Bone marrow (tissue), 2 donors: ENCODE measurements around the gene PAWR.
"Not testable (repeated sequence)": the region's sequence is repeated elsewhere in the genome, so short reads cannot be mapped to it uniquely, and the experiment has no call there.

Source experiments
- DNase-seq, 2 donors: peaks; one replicate each; lab custom pipeline; 2025; lab: John Stamatoyannopoulos, UW

The PAWR gene

DNA sequence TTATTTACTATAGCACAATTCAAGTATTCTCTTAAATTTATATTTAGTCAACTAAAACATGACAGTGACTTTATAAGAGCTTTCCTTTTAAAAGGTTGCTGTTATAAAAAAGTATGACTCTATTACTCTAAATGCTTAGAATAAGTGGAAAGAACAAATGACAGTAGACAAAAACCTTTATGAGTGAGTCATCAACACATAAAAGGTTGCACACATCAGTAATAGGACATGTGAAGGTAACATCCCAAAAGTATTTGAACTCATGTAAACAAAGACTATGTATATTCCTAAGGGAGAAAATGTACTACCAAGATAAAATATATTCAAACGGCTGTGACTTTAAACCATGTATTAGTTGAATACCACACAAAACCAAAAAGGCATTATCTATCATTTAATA, 98.8 kb downstream of the PAWR start:
- DNase-seq, result no peak

- no peak for DNase-seq
Measured at GRCh38 chr12:79590751-79591150, 100.0 kb downstream of the PAWR start.

- no peak for DNase-seq
Measured at GRCh38 chr12:79587368-79587767, 103.4 kb downstream of the PAWR start.

GRCh38 chr12:79585147-79585546, 105.6 kb downstream of the PAWR start:
- DNase-seq, result no peak

DNA sequence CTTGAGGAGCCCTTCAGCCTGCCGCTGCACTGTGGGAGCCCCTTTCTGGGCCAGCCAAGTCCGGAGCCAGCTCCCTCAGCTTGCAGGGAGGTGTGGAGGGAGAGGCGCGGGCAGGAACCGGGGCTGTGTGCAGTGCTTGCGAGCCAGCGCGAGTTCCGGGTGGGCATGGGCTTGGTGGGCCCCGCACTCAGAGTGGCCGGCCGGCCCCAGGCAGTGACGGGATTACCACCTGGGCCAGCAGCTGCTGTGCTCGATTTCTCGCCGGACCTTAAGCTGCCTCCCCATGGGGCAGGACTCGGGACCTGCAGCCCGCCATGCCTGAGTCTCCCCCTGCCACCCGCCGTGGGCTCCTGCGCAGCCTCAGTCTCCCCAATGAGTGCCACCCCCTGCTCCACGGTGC, 116.9 kb downstream of the PAWR start:
- DNase-seq, result no peak

DNA sequence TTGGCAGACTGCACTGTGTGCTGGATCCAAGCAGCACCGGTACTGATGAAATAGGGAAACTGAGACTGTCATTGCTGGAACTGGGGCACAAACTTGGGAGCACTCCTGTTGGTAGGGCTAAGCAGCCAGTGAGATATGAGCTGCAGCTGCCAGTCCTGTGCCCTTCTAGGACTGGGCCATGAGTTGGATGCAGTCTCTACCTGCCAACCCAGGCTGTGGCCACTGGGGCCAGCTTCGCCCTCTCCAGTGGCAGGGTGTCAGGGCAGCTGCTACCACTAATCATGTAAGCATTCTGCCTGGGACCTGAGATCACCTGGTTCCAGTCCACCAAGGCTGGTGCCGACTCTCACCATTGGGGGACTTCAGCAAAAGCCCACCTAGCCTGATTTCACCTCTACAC, 121.1 kb downstream of the PAWR start:
- no peak for DNase-seq

DNA sequence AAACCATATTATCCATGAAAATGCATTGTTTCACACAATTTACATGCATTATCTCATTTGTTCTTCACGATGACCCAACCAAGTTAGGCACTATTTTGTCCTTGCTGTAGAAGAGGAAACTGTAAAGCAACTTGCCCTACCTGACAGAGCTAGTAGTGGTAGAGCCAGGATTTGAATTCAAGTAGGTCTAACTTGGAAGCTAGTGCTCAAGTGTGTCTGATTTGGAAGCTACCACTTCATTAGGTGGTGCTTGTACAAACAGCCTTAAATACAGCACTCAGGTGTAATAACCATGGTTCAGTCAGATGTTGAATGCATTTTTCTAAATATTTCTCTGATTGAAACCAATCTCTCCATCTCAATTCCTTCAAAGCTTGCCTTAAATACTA, 123.6 kb downstream of the PAWR start:
- no peak for DNase-seq

- no peak for DNase-seq
Measured at GRCh38 chr12:79566452-79567174, 124.2 kb downstream of the PAWR start.

DNA sequence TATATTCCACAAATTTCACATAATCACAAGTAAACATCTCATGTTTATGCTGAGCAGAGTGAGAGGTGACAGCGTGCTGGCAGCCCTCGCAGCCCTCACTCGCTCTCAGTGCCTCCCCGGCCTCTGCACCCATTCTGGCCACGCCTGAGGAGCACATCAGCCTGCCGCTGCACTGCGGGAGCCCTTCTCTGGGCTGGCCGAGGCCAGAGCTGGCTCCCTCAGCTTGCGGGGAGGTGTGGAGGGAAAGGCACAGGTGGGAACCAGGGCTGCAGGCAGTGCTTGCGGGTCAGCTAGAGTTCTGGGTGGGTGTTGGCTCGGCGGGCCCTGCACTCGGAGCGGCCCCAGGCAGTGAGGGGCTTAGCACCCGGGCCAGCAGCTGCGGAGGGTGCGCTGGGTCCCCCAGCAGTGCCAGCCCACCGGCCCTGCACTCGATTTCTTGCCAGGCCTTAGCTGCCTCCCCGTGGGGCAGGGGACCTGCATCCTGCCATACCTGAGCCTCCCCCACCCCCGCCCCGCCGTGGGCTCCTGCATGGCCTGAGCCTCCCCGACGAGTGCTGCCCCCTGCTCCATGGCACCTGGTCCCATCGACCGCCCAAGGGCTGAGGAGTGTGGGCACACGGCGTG, 125.9 kb downstream of the PAWR start:
- DNase-seq, result not testable (repeated sequence)

DNA sequence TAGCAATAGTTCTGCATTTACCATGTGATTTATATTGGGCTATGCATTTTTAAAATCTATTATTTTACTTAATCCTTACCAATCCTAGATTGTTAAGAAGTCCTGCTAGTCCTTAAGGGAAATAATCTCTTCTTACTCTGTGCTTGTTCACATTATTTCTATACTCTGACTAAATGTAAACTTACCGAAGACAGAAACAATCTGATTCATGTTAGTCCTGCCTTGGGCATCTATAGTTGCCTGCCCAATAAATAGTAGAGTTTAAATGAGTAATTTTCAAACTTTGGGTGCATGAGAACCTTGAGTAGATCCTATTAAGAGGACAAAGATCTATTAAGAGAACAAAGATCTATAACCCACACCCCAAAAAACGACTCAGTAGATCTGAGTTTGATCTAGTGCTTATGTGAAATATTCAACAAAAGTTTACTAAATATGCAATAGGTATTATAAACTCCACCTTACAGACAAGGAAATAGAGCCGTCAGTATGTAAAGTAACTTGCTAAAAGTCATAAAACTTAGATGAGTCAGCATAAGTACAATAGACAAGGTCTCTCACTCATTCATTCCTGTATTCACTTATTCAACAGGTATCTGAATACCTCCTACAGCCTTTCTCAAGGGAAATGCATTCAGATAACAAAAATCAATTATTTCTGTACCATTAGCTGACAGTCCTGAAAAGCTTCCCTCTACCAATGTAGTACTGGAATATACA, 127.6 kb downstream of the PAWR start:
- DNase-seq, result no peak

DNA sequence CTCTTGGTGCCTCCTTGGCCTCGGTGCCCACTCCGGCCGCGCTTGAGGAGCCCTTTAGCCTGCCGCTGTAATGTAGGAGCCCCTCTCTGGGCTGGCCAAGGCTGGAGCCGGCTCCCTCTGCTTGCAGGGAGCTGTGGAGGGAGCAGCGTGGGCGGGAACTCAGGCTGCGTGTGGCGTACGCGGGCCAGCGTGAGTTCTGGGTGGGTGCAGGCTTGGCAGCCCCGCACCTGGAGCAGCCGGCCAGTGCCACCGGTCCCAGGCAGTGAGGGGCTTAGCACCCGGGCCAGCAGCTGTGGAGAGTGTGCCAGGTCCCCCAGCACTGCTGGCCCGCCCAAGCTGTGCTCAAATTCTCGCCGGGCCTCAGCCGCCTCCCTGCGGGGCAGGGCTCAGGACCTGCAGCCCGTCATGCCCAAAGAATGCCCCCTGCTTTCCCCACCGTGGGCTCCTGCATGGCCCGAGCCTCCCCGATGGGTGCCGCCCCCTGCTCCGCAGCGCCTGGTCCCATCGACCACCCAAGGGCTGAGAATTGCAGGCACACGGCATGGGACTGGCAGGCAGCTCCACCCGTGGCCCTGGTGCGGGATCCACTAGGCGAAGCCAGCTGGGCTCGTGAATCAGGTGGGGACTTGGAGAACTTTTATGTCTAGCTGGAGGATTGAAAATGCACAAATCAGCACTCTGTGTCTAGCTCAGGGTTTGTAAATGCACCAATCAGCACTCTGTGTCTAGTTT, 129.2 kb downstream of the PAWR start:
- no peak for DNase-seq

GRCh38 chr12:79560225-79560889, 130.4 kb downstream of the PAWR start:
- no peak for DNase-seq

- DNase-seq, result no peak
Measured at GRCh38 chr12:79559591-79559990, 131.2 kb downstream of the PAWR start.

- no peak for DNase-seq
Measured at GRCh38 chr12:79558924-79559469, 131.8 kb downstream of the PAWR start.

GRCh38 chr12:79557690-79558315, 133.0 kb downstream of the PAWR start:
- no peak for DNase-seq

DNA sequence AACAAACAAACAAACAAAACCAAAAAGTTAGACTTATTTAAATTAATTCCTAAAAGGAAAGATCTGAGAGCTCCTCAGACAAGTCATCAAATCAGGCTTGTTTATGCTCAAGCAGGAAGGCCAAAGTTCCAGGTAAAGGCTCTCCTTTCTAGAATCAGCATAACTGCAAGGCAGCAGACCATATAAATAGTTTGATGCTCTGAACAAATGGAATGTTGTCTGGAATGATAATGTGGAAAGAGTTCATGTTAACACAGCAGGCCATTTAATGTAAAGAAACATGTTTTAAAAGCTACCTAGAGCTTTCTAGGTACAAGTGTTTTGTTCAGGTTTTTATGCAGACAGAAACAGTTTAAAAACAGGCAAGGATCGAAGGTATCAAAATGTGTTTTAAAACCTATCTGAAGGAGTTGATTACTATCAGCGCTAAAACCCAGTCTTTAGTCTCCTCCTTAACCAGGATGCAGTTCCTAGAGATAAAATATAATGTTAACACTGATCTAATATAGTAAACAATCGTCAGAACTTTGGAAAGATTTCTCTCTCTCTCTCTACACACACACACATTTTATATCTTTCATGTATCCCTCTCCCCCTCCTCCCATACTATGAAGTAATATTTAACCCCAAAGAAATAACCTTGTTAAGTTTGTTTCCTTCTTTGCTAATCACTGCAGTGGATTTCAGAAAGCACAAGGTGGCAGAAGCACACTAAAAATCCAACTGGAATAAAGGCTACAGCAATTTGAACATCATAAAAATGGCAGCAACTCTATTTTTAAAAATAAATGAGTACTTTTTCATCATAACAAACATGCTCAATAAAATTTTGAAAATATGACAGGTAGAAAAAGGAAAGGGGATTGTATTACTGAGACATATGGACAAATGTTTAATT, 135.5 kb downstream of the PAWR start:
- no peak for DNase-seq

- DNase-seq, result no peak
Measured at GRCh38 chr12:79553863-79554574, 136.7 kb downstream of the PAWR start.

DNA sequence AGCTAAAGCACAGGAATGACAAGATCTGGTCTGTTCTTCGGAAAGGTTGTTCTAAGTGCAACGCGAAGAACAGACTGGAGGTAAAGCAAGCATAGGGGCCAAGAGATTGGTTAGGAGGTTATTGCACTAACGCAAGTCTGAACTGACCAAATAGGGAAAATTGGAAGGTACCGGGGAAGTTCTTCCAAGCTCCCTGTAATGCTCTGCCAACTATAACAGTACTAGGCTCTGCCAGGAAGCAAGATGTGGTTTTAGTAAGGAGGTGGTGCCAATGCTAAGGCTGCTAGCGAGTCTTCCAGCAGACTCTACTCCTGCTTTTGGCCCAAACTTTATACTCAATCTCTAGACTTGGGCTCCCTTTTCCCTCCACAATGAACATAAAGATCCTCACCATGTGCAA, 138.6 kb downstream of the PAWR start:
- no peak for DNase-seq

- no peak for DNase-seq
Measured at GRCh38 chr12:79549531-79550271, 141.1 kb downstream of the PAWR start.
